Testis (tissue), 2 donors: ENCODE data around the gene SLC38A10.

Experiments used
- CTCF ChIP-seq, 3 experiments: fragments of 450-650 bp in 2 of 3; fragments of 200-600 bp in 1 of 3; sonication (generic) in 1 of 3; IDR thresholded peaks; one replicate each; pipeline ENCODE4 v1.5.1; 2016 to 2019; ENCODE audit warnings: antibody characterized with exemption in 3 of 3, mild to moderate bottlenecking in 2 of 3, moderate library complexity in 1 of 3
- POLR2A ChIP-seq: fragments of 450-650 bp; IDR thresholded peaks from one replicate; pipeline ENCODE4 v1.6.1; 2017; ENCODE audit warnings: antibody characterized with exemption, mild to moderate bottlenecking, moderate library complexity

GRCh38 chr17:81261096-81261495 is 34.0 kb downstream of the SLC38A10 start:
- no peak for TF ChIP-seq CTCF (IDR thresholded peaks at IDR 0.05)
- no peak for TF ChIP-seq POLR2A
